GM23338 (cell line): ENCODE results near the gene MRPS10. TPM values are rescaled to one million over a fixed set of nuclear protein-coding genes. Genes with fewer than 3 reads are reported as not detected.
A peak's percentile ranks its signal among the peaks of the same experiment; 100 is the strongest.
"Not testable (repeated sequence)": the region's sequence is repeated elsewhere in the genome, so short reads cannot be mapped to it uniquely, and the experiment has no call there.

Experiments used
- ATAC-seq: fragments of 200-7000 bp; cut with Tn5 transposase; 3 replicates; pipeline ENCODE4 v1.9.1; 2020
- DNase-seq: peaks from one replicate; pipeline ENCODE4 v3.0.0-alpha.2; 2015; ENCODE audit warnings: low spot score
- H2AFZ ChIP-seq: fragments of 200-600 bp; sonication (generic); 2 replicates; pipeline ENCODE4 v1.8.0; 2016; ENCODE audit warnings: antibody characterized with exemption, mild to moderate bottlenecking, moderate library complexity
- H3F3A ChIP-seq: fragments of 200-600 bp; sonication (generic); replicated peaks from 2 replicates; pipeline ENCODE4 v1.8.0; 2017; ENCODE audit warnings: antibody characterized with exemption, mixed run types, low read depth
- H3K27ac ChIP-seq: fragments of 200-600 bp; sonication (generic); 2 replicates; pipeline ENCODE4 v1.6.1; 2016; ENCODE audit warnings: low read depth
- H3K27me3 ChIP-seq: fragments of 200-600 bp; sonication (generic); 2 replicates; pipeline ENCODE4 v1.8.0; 2016; ENCODE audit warnings: mild to moderate bottlenecking, mixed run types, moderate library complexity; ENCODE audit not compliant: insufficient read depth
- H3K36me3 ChIP-seq: fragments of 200-600 bp; sonication (generic); 2 replicates; pipeline ENCODE4 v1.8.0; 2016; ENCODE audit warnings: mild to moderate bottlenecking; ENCODE audit not compliant: insufficient read depth
- H3K4me1 ChIP-seq: fragments of 200-600 bp; sonication (generic); 2 replicates; pipeline ENCODE4 v1.8.0; 2016; ENCODE audit warnings: mild to moderate bottlenecking, moderate library complexity; ENCODE audit not compliant: insufficient read depth
- H3K4me2 ChIP-seq: fragments of 200-600 bp; sonication (generic); 2 replicates; pipeline ENCODE4 v1.7.1; 2017; ENCODE audit warnings: mixed run types
- H3K4me3 ChIP-seq: fragments of 200-600 bp; sonication (generic); 2 replicates; pipeline ENCODE4 v1.6.1; 2016; ENCODE audit warnings: mixed run types
- H3K79me2 ChIP-seq: fragments of 200-600 bp; sonication (generic); replicated peaks from 2 replicates; pipeline ENCODE4 v1.8.0; 2017; ENCODE audit warnings: mild to moderate bottlenecking; ENCODE audit not compliant: insufficient read depth
- H3K9me2 ChIP-seq: fragments of 200-600 bp; sonication (generic); 2 replicates; pipeline ENCODE4 v1.8.0; 2017; ENCODE audit not compliant: insufficient read depth
- H4K20me1 ChIP-seq: fragments of 200-600 bp; sonication (generic); replicated peaks from 2 replicates; pipeline ENCODE4 v1.8.0; 2017; ENCODE audit warnings: mild to moderate bottlenecking; ENCODE audit not compliant: insufficient read depth
- H3K27ac Mint-ChIP-seq: 2 replicates; pipeline ENCODE4 v1.8.0; 2020; ENCODE audit warnings: inconsistent platforms, mild to moderate bottlenecking, moderate library complexity, mixed read lengths
- H3K27me3 Mint-ChIP-seq: 3 replicates; pipeline ENCODE4 v1.8.0; 2022; ENCODE audit warnings: low read depth, mild to moderate bottlenecking, moderate library complexity, mixed read lengths, inconsistent platforms; ENCODE audit not compliant: insufficient read depth, poor library complexity
- H3K36me3 Mint-ChIP-seq: 3 replicates; pipeline ENCODE4 v1.8.0; 2021; ENCODE audit warnings: low read depth, mild to moderate bottlenecking, inconsistent platforms, moderate library complexity, mixed read lengths
- H3K4me1 Mint-ChIP-seq: 3 replicates; pipeline ENCODE4 v1.8.0; 2020; ENCODE audit warnings: mild to moderate bottlenecking, inconsistent platforms, mixed read lengths
- H3K4me3 Mint-ChIP-seq: 3 replicates; pipeline ENCODE4 v1.8.0; 2021; ENCODE audit warnings: moderate library complexity, mild to moderate bottlenecking, inconsistent platforms, mixed read lengths
- H3K9me3 Mint-ChIP-seq: 3 replicates; pipeline ENCODE4 v1.8.0; 2020; ENCODE audit warnings: moderate library complexity, mild to moderate bottlenecking, inconsistent platforms, mixed read lengths
- CREB1 ChIP-seq: fragments of 250-450 bp; sonication (Bioruptor Pico); IDR thresholded peaks from 2 replicates; pipeline ENCODE4 v1.5.0; 2020; ENCODE audit warnings: low read depth, mild to moderate bottlenecking, moderate library complexity
- CTCF ChIP-seq, 2 experiments: fragments of 200-600 bp in 1 of 2; sonication (generic) in 1 of 2; conservative IDR thresholded peaks; 2 replicates each; pipeline versions ENCODE4 v1.5.1 to v1.6.1; 2016 to 2017; ENCODE audit warnings: antibody characterized with exemption in 2 of 2, low read depth in 2 of 2, mild to moderate bottlenecking in 2 of 2, moderate library complexity in 1 of 2
- ETS1 ChIP-seq: IDR thresholded peaks from 2 replicates; pipeline ENCODE4 v1.6.1; 2016; ENCODE audit warnings: antibody characterized with exemption
- EZH2 ChIP-seq: fragments of 200-600 bp; sonication (generic); IDR thresholded peaks from one replicate; pipeline ENCODE4 v1.8.0; 2017; ENCODE audit warnings: antibody characterized with exemption, mild to moderate bottlenecking, low read depth; ENCODE audit not compliant: unreplicated experiment
- JUNB ChIP-seq: IDR thresholded peaks from one replicate; pipeline ENCODE4 v1.6.1; 2016; ENCODE audit warnings: antibody characterized with exemption; ENCODE audit not compliant: unreplicated experiment
- NANOG ChIP-seq: IDR thresholded peaks from 2 replicates; pipeline ENCODE4 v1.6.1; 2016; ENCODE audit warnings: antibody characterized with exemption, borderline replicate concordance
- REST ChIP-seq: IDR thresholded peaks from one replicate; pipeline ENCODE4 v1.6.1; 2018; ENCODE audit warnings: antibody characterized with exemption; ENCODE audit not compliant: unreplicated experiment
- ZNF114 ChIP-seq: fragments of 250-450 bp; sonication (Bioruptor Pico); IDR thresholded peaks from 2 replicates; pipeline ENCODE4 v1.5.0; 2020; ENCODE audit warnings: mild to moderate bottlenecking, moderate library complexity
- ZNF331 ChIP-seq: fragments of 250-450 bp; sonication (Bioruptor Pico); IDR thresholded peaks from 2 replicates; pipeline ENCODE4 v1.5.0; 2020; ENCODE audit warnings: low read depth, mild to moderate bottlenecking, moderate library complexity
- ZNF462 ChIP-seq: fragments of 250-450 bp; sonication (Bioruptor Pico); IDR thresholded peaks from 2 replicates; pipeline ENCODE4 v1.5.0; 2020; ENCODE audit warnings: mild to moderate bottlenecking, moderate library complexity
- polyA plus RNA-seq: library from polyadenylated mRNA; unstranded; fragments of >200 nt; fragmentation: Nextera tagmentation; extraction: Ambion mirVana; gene quantifications from 2 replicates; pipeline ENCODE4 v1.2.1, GENCODE V29; 2016
- total RNA-seq: library from RNA; depleted of rRNA; stranded (reverse); fragments of >200 nt; shearing (Covaris generic); gene quantifications from 2 replicates; pipeline ENCODE4 v1.2.3, GENCODE V29; 2014

Gene MRPS10
- total and polyA plus RNA-seq, 2 experiments from 2014 or later: 36.2 to 42.7 TPM

- Mint-ChIP-seq H3K36me3 (peaks cover 14% of the 10 kb centered on the region), H3K27ac (0 out of 2 replicates have a peak overlapping the region, but pooled peaks have one; percentile 8), H3K4me3 (peak overlapping the region; percentile 93)
- not testable (repeated sequence) for H4K20me1 ChIP-seq, H3K36me3 ChIP-seq, H2AFZ ChIP-seq, H3K79me2 ChIP-seq, H3K9me2 ChIP-seq, H3K27me3 ChIP-seq, H3K4me1 Mint-ChIP-seq, ATAC-seq, H3K27me3 Mint-ChIP-seq, H3K4me1 ChIP-seq, H3K27ac ChIP-seq, H3K9me3 Mint-ChIP-seq, DNase-seq
- Histone ChIP-seq H3F3A (peaks cover 11% of the 10 kb centered on the region; the same call in 1 of the 2 replicates), H3K4me3 (peak overlapping the region; percentile 82), H3K4me2 (peak overlapping the region; percentile 84)
Measured at GRCh38 chr6:42216495-42216894, 1.2 kb downstream of the MRPS10 start.

GRCh38 chr6:42212442-42212841, 5.2 kb downstream of the MRPS10 start:
- Histone ChIP-seq H3F3A (peaks cover 6% of the 10 kb centered on the region; the same call in 1 of the 2 replicates), H4K20me1 (no peaks in the 10 kb centered on the region), H3K4me3 (no peak overlapping the region), H3K4me2 (no peak overlapping the region), H3K9me2 (no peaks in the 10 kb centered on the region), H2AFZ (no peak overlapping the region), H3K79me2 (peaks cover 10% of the 10 kb centered on the region), H3K27ac (no peak overlapping the region), H3K36me3 (peaks cover 32% of the 10 kb centered on the region), H3K4me1 (peaks cover 5% of the 10 kb centered on the region; the same call in 1 of the 2 replicates), H3K27me3 (no peaks in the 10 kb centered on the region)
- Mint-ChIP-seq H3K4me3 (no peak overlapping the region), H3K36me3 (peaks cover 50% of the 10 kb centered on the region), H3K27ac (no peak overlapping the region), H3K4me1 (peaks cover 8% of the 10 kb centered on the region), H3K27me3 (peaks cover 1% of the 10 kb centered on the region), H3K9me3 (no peaks in the 10 kb centered on the region)
- DNase-seq (no peak), ATAC-seq (no peak)
- TF ChIP-seq REST: no peak
- no peak for TF ChIP-seq ZNF114 (CRISPR knock-in tag)
- no peak for TF ChIP-seq ETS1
- no peak for TF ChIP-seq JUNB
- no peak for TF ChIP-seq NANOG
- no peak for TF ChIP-seq ZNF331
- TF ChIP-seq CTCF (conservative IDR thresholded peaks at IDR 0.05; ENCODE audit: low read depth in 2 of 2): no peak
- no peak for TF ChIP-seq CREB1 (CRISPR knock-in tag)
- no peak for TF ChIP-seq ZNF462
- TF ChIP-seq EZH2: no peak
